Globus pallidus (tissue), 1 donor: ENCODE measurements around the gene TMEM74B.
A peak's percentile ranks its signal among the peaks of the same experiment; 100 is the strongest.
"Not testable (repeated sequence)": the region's sequence is repeated elsewhere in the genome, so short reads cannot be mapped to it uniquely, and the experiment has no call there.

ENCODE experiments used
- DNase-seq: peaks from one replicate; pipeline ENCODE4 v3.0.0-alpha.2; 2015; ENCODE audit warnings: low spot score

Gene TMEM74B

DNA sequence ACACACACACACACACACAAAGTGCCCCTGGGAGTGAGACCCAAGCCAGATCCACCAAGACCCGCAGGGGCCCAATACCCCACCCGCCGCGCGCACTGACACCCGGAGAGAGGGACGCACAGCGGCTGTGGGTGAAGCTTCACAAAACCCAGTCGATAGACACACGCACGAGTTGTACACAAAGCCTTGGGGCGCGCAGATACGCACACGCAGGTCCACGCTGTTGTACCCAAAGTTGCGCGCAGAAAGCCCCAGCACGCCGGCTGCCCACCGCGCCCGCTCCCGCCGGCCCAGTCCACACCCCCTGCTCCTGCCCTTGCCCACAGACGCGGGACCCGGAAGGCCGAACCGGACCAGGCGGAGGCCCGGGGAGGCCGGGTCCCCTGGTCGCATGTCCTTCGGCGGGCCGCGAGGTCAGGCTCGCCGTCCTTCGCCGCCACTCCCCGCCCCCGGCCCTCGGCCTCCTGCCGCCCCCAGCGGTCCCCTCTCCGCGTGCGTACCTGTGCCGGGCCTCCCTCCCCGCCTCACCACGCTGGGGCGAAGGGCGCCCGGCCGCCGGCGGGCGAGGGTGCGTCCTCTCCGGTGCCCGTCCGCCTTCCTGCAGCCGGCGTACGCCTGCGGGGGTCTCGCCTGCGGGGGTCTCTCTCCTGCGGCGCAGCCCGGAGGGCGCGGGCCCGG lies at the start of gene TMEM74B:
Gene TMEM74B, minus strand, starts transcription at position 344 of the 678 bp plus-strand sequence. CDS start 1,180 bp downstream, outside the sequence.
- no peak for DNase-seq

GRCh38 chr20:1232286-1233111 lies 47.7 kb upstream of the TMEM74B start:
- no peak for DNase-seq

DNA sequence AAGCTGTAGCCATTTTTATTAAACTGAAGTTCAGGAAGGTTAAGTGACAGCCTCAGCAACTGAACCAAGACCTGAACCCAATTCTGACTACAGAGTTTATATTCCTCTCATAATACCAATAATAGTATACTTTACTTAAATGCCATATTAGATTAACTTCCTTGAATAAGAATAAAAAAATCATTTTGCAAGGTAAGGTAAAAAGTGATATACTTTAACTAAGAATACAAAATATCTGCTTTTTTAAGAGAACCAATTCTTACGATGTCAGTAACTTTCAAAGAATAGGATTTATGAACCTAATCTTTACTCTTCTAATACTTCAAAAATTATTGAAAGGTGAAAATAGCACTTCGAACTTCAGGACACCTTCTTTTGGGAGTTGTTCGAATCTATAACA lies 44.8 kb upstream of the TMEM74B start:
- DNase-seq: no peak

DNA sequence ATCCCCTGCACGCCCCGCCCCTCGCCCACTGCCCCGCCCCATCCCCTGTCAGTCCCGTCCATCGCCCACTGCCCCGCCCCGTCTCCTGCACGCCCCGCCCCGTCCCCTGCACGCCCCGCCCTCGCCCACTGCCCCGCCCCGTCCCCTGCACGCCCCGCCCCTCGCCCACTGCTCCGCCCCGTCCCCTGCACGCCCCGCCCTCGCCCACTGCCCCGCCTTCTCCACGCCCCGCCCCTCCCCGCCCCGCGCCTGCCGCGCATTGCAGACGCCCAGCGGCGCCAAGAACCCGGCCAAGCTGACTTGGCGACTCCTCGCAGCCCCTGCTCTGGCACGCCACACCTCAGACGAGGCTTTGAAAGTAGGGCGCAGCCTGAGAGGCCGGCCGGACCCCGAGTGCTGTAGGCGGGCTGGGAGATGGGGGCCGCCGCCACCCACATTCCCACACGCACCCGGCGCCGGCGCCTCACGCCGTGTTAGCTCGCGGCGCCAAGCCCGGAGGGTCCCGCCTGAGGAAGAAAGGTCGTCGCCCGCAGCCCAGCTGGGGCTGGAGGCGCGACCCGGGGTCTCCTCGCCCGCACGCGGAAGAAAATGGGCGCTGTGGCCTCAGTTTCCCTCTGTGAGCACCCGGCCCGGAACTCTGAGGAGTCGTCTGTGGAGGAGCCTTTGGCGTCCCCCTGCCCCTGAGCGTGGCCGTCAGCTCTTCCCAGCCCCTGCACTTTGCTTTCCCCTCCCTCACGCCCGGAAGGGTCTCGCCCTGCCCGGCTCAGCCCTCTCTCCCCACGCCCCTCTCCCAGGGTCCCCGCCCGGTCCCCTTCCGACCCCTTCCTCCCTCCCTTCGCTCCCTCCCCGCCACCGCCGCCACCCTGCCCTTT lies 41.2 kb upstream of the TMEM74B start, which contains the start of gene RAD21L1:
Gene RAD21L1, plus strand, starts transcription at position 262 of the 872 bp plus-strand sequence. CDS start 2,410 bp downstream, outside the sequence.
- DNase-seq: peak; percentile 46

- no peak for DNase-seq
These were observed 40.5 kb upstream of the TMEM74B start for GRCh38 chr20:1225263-1225782.

DNA sequence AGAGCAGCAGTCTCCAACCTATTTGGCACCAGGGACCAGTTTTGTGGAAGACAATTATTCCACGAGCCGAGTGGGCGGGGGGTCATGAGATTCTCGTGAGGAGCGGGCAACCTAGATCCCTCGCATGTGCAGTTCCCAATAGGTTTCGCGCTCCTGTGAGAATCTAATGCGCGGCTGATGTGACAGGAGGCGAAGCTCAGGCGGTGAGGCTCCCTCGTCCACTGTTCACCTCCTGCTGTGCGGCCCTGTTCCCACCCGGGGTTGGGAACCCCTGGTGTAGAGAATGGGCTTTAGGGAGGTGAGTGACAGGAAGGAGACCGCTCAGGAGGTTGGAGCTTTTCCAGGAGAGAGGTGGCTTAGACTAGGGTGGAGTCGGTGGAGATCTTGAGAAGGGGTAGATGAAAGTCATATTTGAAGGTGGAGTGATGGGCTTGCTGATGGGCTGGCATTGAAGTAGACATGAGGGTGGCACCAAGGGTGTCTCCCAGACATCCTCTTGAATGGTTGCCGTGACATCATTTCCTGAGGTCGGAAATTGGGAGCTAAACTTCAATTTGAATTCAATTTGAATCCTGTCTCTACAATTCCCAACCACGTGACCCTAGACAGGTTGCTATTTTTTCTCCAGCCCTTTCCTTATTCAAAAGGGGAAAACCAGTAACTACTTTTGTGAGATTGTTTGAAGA lies 39.6 kb upstream of the TMEM74B start:
- DNase-seq: no peak

GRCh38 chr20:1222750-1223149 lies 38.0 kb upstream of the TMEM74B start:
- not testable (repeated sequence) for DNase-seq

DNA sequence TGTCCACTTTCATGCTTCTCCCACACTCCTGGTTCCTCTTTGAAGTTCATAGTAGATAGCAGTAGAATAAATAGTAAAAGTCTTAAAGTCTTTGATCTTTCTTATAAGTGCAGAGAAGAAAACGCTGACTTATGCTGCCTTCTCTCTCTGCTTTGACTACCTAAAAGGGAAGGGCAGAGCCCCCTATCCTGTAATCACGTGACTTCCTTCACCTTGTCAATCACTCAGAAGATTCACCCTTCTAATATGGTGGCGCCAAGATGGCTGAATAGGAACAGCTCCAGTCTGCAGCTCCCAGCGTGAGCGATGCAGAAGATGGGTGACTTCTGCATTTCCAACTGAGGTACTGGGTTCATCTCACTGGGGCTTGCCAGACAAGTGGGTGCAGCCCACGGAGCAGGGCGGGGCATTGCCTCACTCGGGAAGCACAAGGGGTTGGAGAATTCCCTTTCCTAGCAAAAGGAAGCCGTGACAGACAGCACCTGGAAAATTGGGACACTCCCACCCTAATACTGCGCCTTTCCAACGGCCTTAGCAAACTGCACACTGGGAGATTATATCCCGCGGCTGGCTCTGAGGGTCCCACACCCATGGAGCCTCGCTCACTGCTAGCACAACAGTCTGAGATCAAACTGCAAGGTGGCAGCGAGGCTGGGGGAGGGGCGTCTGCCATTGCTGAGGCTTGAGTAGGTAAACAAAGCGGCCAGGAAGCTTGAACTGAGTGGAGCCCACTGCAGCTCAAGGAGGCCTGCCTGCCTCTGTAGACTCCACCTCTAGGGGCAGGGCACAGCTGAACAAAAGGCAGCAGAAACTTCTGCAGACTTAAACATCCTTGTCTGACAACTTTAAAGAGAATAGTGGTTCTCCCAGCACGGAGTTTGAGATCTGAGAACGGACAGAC lies 32.0 kb upstream of the TMEM74B start:
- not testable (repeated sequence) for DNase-seq

DNA sequence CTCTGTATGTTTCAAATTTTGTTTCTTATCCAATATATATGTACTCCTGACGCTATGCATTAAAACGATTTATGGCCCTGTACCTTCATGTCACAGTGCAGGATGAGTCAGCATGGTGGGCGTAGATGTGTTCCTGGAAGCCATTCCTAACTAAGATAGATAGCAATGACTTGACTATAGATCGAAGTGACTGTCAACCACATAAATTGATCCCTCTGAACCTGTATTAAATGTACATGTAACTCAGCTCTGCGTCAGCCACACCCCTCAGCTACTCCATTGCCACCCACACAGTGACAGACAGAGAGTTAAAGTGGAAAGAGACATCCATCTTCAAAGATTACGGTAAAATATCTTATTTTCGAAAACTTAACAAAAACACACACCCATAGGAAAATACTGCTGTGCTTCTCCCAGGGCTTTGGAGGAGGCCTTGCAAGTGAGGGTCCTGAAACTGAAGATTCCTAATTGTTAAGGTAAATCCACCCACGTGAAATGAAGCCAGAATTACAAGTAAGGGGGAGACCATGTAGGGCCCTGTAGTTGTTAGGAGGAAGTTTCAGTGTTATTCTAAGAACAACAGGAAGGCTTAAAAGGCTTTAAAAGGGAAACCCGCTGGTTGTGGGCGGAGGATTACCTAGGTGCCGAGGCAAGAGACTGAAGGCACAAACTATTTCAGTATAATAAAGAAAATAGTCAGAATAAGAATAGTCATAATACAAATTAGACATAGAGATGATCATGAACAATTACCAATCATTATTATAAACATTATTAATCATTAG lies 30.8 kb upstream of the TMEM74B start:
- DNase-seq: no peak

GRCh38 chr20:1214838-1215261 lies 30.1 kb upstream of the TMEM74B start:
- DNase-seq: no peak

DNA sequence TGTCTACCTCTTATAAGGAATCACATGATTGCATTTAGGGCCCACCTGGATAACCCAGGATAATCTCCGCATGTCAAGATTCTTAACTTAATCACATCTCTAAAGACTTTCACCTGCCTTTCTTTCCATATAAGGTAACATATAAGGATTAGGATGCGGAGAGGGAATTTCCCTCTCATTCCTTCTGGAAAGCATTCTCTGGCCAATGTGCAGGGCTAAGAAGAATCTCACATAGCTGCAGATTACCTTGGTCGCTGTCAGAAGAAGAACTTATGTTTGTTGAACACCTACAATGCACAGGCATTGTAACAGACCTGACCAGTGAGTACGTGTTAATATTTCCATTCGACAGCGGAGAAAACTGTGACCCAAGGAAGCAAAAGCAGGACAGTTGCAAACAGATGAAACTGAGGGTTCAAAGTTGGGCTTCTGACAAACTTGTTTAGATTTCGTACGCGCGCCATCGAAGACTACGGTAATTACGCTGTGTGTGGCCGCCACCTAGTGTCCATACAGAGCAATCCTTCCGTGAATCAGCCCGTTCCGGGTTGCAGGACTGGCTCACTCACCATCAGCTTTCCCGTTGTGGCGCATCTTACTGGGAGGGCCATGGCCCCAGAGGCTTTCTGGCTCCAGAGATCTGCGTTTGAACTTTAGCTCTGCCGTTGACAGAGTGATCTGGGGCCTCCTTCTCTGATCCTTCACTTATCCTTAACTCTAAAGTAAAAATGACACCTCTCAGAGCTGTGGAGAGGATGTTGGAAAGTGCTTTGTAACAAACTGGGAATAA lies 28.0 kb upstream of the TMEM74B start:
- peak; percentile 49 for DNase-seq

GRCh38 chr20:1212023-1212422 lies 27.2 kb upstream of the TMEM74B start:
- no peak for DNase-seq

GRCh38 chr20:1210501-1210900 lies 25.7 kb upstream of the TMEM74B start:
- DNase-seq: no peak

GRCh38 chr20:1209447-1210387 lies 24.9 kb upstream of the TMEM74B start:
- DNase-seq: no peak

GRCh38 chr20:1207293-1207878 lies 22.6 kb upstream of the TMEM74B start:
- no peak for DNase-seq

DNA sequence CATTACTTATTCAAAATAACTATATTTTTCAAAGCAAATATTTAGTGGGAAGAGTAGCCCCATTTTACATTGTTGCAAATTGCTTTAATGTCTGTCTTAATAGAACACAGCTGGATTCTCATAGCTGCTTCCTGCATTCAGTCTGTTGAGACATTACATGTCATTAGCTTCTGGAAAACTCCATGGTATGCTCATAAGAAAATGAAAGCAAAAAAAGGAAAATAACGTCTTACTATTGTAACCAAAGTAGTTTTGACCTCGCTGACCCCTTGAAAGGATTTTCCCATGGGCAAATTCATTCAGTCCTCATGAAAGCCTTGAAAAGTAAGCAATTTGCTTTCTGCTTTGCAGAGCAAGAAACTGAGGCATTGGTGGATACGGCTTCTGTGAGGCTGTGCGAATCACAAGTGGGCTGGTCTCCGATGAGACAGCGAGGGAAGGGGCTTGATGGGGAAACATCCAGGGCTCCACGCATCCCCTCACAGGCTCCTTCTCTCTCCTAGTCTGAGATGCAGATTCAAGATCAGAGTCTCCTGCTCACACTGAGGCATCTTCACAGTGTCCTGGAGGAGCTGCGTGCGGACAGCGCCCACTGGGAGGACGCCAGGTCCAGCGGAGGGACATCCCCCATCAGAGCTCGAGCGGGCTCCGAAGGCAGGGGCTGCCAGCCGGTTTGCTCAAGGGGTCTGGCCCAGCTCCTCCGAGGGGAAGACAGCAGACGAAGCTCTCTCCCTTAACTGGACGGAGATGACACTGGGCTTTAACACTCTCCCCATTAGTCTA lies 21.8 kb upstream of the TMEM74B start:
- no peak for DNase-seq
